ENCODE measurements around the gene RGSL1.

The RGSL1 gene

GRCh38 chr1:182450087-182450486, at the start of gene RGSL1:
RGSL1 (plus strand) TSS chr1:182450146; CDS start chr1:182450166, 20 bp downstream.
- no peak for DNase-seq (ENCODE audit: low read depth in 2 of 2)

GRCh38 chr1:182400567-182400966, 49.4 kb upstream of the RGSL1 start, which contains the start of gene TEDDM1:
TEDDM1 (minus strand) TSS chr1:182400667; CDS start chr1:182400485, 182 bp downstream.
- no peak for DNase-seq (ENCODE audit: low read depth in 2 of 2)

GRCh38 chr1:182404781-182405180, 45.2 kb upstream of the RGSL1 start:
- no peak for DNase-seq (ENCODE audit: low read depth in 2 of 2)

- no peak for DNase-seq (ENCODE audit: low read depth in 2 of 2)
Measured at GRCh38 chr1:182405578-182405977, 44.4 kb upstream of the RGSL1 start.

- DNase-seq (ENCODE audit: low read depth in 2 of 2), result no peak
Measured at GRCh38 chr1:182406012-182406411, 43.9 kb upstream of the RGSL1 start.

- DNase-seq (ENCODE audit: low read depth in 2 of 2), result no peak
Measured at GRCh38 chr1:182407724-182408123, 42.2 kb upstream of the RGSL1 start.

- no peak for DNase-seq (ENCODE audit: low read depth in 2 of 2)
Measured at GRCh38 chr1:182408435-182409075, 41.4 kb upstream of the RGSL1 start.

GRCh38 chr1:182410138-182410537, 39.8 kb upstream of the RGSL1 start:
- no peak for DNase-seq (ENCODE audit: low read depth in 2 of 2)

- no peak for DNase-seq (ENCODE audit: low read depth in 2 of 2)
Measured at GRCh38 chr1:182410620-182411273, 39.2 kb upstream of the RGSL1 start.

GRCh38 chr1:182413486-182413885, 36.5 kb upstream of the RGSL1 start:
- no peak for DNase-seq (ENCODE audit: low read depth in 2 of 2)

- DNase-seq (ENCODE audit: low read depth in 2 of 2), result no peak
Measured at GRCh38 chr1:182413969-182414368, 36.0 kb upstream of the RGSL1 start.

- no peak for DNase-seq (ENCODE audit: low read depth in 2 of 2)
Measured at GRCh38 chr1:182415789-182416188, 34.2 kb upstream of the RGSL1 start.

GRCh38 chr1:182426442-182427430, 23.2 kb upstream of the RGSL1 start:
- no peak for DNase-seq (ENCODE audit: low read depth in 2 of 2)

GRCh38 chr1:182428043-182428442, 21.9 kb upstream of the RGSL1 start:
- no peak for DNase-seq (ENCODE audit: low read depth in 2 of 2)

- DNase-seq (ENCODE audit: low read depth in 2 of 2), result no peak
Measured at GRCh38 chr1:182430263-182431068, 19.5 kb upstream of the RGSL1 start.

- no peak for DNase-seq (ENCODE audit: low read depth in 2 of 2)
Measured at GRCh38 chr1:182431278-182431677, 18.7 kb upstream of the RGSL1 start.

GRCh38 chr1:182433580-182433979, 16.4 kb upstream of the RGSL1 start:
- DNase-seq (ENCODE audit: low read depth in 2 of 2), result no peak

GRCh38 chr1:182438326-182438725, 11.6 kb upstream of the RGSL1 start:
- DNase-seq (ENCODE audit: low read depth in 2 of 2), result no peak

GRCh38 chr1:182441719-182442118, 8.2 kb upstream of the RGSL1 start:
- DNase-seq (ENCODE audit: low read depth in 2 of 2), result no peak

- no peak for DNase-seq (ENCODE audit: low read depth in 2 of 2)
Measured at GRCh38 chr1:182442333-182442732, 7.6 kb upstream of the RGSL1 start.

GRCh38 chr1:182444497-182444896, 5.4 kb upstream of the RGSL1 start:
- DNase-seq (ENCODE audit: low read depth in 2 of 2), result no peak

Measured in stimulated activated CD8-positive, alpha-beta memory T cell treated with anti-CD3 and anti-CD28 coated beads, Interleukin-15, amount 100 ng/mL, for 4 hours (primary cell).